ENCODE measurements around the gene JAG1. TPM values are rescaled to one million over a fixed set of nuclear protein-coding genes. Genes with fewer than 3 reads are reported as not detected.

JAG1 gene
- total RNA-seq, 4 donors from 2014 or later = 30.7 to 41.9 (median 36.3) TPM

DNA sequence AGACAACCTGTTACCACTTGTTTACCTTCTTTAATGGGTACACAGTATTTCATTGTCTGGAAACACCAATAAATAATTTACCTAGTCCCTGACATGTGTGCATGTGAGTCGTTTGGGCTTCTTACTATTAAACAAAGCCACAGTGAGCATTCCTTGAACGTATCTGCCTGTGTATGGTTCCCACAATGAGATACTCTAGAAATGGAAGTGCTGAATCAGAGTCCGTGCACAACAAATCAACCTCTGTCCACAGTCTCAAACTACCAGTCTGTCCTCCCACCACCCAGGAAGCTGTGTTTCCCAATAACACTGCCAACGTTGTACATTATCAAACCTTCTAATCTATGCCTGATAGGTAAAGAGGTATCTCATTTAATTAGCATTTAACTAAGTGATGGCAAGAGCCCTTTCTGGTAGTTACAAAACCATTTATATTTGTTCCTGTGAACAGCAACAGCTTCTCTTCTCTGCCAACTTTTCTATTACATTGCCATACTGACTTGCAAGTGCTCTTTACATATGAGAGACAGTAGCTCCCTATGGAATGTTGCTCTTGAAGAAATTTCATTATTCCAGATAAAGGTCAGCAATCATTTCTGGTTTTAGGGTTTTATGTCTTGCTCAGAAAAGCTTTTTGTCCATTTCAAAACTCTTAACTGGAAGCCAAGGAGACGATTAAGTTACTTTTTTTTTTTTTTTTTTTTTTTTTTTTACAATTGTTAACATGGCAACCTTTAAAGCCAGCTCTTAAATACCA is 14.7 kb downstream of the JAG1 start:
- no peak for DNase-seq (ENCODE audit: extremely low spot score)
- H3K9me3 ChIP-seq = no peaks in the 10 kb centered on the region
- no peak for TF ChIP-seq CTCF (IDR thresholded peaks at IDR 0.05)
- TF ChIP-seq POLR2A (IDR thresholded peaks at IDR 0.05; ENCODE audit: low read depth) = no peak
- no peak for TF ChIP-seq POLR2AphosphoS5 (IDR thresholded peaks at IDR 0.05)
- no peak for TF ChIP-seq EP300 (IDR thresholded peaks at IDR 0.05)
- peaks cover 14 to 93% (median 48%) of the 10 kb centered on the region in 4 donors for H3K36me3 ChIP-seq
- H3K4me3 ChIP-seq = no peak overlapping the region
- no peaks in the 10 kb centered on the region for H3K27me3 ChIP-seq
- intact Hi-C loops (cut with DNase I) = no loop called here
- H3K27ac ChIP-seq (replicated peaks in 1 of 4) = no peak overlapping the region
- WGBS = 47% methylated on average over 5 of the region's 5 CpGs
- H3K4me1 ChIP-seq = peaks cover 40 to 58% (median 50%) of the 10 kb centered on the region in 4 donors

- peaks cover 12 to 90% (median 45%) of the 10 kb centered on the region in 4 donors for H3K36me3 ChIP-seq
- no peaks in the 10 kb centered on the region for H3K27me3 ChIP-seq
- no peak for DNase-seq (ENCODE audit: extremely low spot score)
- intact Hi-C loops (cut with DNase I) = no loop called here
- H3K9me3 ChIP-seq = no peaks in the 10 kb centered on the region
- no peak overlapping the region for H3K4me3 ChIP-seq
- TF ChIP-seq EP300 (IDR thresholded peaks at IDR 0.05) (no peak), POLR2AphosphoS5 (IDR thresholded peaks at IDR 0.05) (no peak), CTCF (IDR thresholded peaks at IDR 0.05) (no peak), POLR2A (IDR thresholded peaks at IDR 0.05; ENCODE audit: low read depth) (no peak)
- H3K4me1 ChIP-seq = peaks cover 48 to 66% (median 55%) of the 10 kb centered on the region in 4 donors
- WGBS = 68% methylated on average over 10 of the region's 13 CpGs
- peak overlapping the region in 1 of 4 donors; percentile 8 for H3K27ac ChIP-seq (replicated peaks in 1 of 4)
Observed at GRCh38 chr20:10658051-10658823, 15.6 kb downstream of the JAG1 start.

GRCh38 chr20:10657453-10657852 is 16.3 kb downstream of the JAG1 start:
- WGBS = 90% methylated on average over 1 of the region's 1 CpG
- Histone ChIP-seq H3K4me1 (peaks cover 51 to 71% (median 60%) of the 10 kb centered on the region in 4 donors), H3K36me3 (peaks cover 11 to 87% (median 44%) of the 10 kb centered on the region in 4 donors), H3K27me3 (no peaks in the 10 kb centered on the region), H3K9me3 (no peaks in the 10 kb centered on the region), H3K4me3 (no peak overlapping the region), H3K27ac (replicated peaks in 1 of 4) (peak overlapping the region in 1 of 4 donors; percentile 8)
- no peak for TF ChIP-seq CTCF (IDR thresholded peaks at IDR 0.05)
- TF ChIP-seq EP300 (IDR thresholded peaks at IDR 0.05) = no peak
- TF ChIP-seq POLR2AphosphoS5 (IDR thresholded peaks at IDR 0.05) = no peak
- no peak for TF ChIP-seq POLR2A (IDR thresholded peaks at IDR 0.05; ENCODE audit: low read depth)
- no peak for DNase-seq (ENCODE audit: extremely low spot score)
- intact Hi-C loops (cut with DNase I) = no loop called here

DNA sequence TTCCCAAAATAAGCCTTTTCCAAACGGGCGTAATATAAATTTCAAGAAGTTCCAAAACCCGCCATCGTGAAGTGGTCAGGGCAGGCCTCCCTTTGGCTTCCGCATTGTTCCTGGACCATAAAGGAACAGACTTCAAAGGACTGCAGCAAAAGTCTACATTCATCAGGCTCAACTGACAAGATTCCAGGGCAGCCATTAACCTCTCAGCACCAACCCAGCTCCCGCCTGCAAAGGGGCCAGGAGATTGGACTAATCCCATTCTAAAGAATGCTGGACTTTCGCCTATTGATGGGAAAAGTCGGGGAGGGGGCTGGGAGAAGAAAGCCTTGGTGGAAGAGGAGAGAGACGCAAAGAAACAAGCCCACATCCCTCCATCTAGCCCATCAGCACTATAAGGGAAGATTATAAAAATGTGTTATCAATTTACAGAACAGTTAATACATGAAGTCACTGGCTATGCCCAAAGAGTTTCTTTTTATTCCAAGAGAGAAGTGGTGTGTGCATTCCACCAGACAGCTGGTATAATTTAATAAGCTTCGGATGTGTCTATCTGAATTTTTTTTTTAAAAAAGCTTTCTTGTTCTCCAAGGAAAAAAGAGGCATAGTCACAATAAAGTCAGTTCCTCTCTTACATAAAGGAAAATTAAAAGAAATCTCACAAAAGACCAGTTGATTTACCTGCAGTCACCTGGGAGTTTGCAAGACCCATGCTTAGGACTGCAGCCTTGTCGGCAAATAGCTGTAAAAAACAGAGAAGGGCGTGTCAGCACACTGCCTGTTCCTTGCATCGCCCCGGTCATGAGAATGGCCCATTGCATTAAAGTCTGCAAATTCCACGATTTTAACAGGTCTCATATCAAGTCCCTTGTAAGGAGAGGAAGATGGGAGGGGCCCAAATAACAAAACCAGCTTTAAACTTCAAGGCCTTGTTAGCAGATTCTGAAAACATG is 17.8 kb downstream of the JAG1 start:
- H3K36me3 ChIP-seq = peaks cover 11 to 87% (median 38%) of the 10 kb centered on the region in 4 donors
- WGBS = 76% methylated on average over 15 of the region's 15 CpGs
- no peak for DNase-seq (ENCODE audit: extremely low spot score)
- no peaks in the 10 kb centered on the region for H3K27me3 ChIP-seq
- intact Hi-C loops (cut with DNase I) = no loop called here
- H3K27ac ChIP-seq (replicated peaks in 1 of 4) = peak overlapping the region in 3 of 4 donors; percentile 42 to 61 (median 55)
- no peaks in the 10 kb centered on the region for H3K9me3 ChIP-seq
- H3K4me3 ChIP-seq = no peak overlapping the region
- no peak for TF ChIP-seq POLR2AphosphoS5 (IDR thresholded peaks at IDR 0.05)
- TF ChIP-seq CTCF (IDR thresholded peaks at IDR 0.05) = no peak
- no peak for TF ChIP-seq POLR2A (IDR thresholded peaks at IDR 0.05; ENCODE audit: low read depth)
- TF ChIP-seq EP300 (IDR thresholded peaks at IDR 0.05) = no peak
- peaks cover 61 to 81% (median 68%) of the 10 kb centered on the region in 4 donors for H3K4me1 ChIP-seq

Data from esophagus muscularis mucosa (tissue), 4 donors.